Skeletal muscle satellite cell (primary cell): ENCODE data around the gene SLN.

ENCODE experiments used
- H3K27me3 ChIP-seq: 2 replicates; pipeline ENCODE4 v1.7.0; 2013; ENCODE audit warnings: low read length; ENCODE audit not compliant: control insufficient read depth, insufficient read depth
- H3K36me3 ChIP-seq: 2 replicates; pipeline ENCODE4 v1.7.0; 2013; ENCODE audit warnings: mild to moderate bottlenecking, control low read depth, low read length; ENCODE audit not compliant: insufficient read depth
- H3K4me1 ChIP-seq: 2 replicates; pipeline ENCODE4 v1.7.0; 2013; ENCODE audit warnings: low read length; ENCODE audit not compliant: control insufficient read depth, insufficient read depth
- H3K4me2 ChIP-seq: 2 replicates; pipeline ENCODE4 v1.7.0; 2013; ENCODE audit warnings: mild to moderate bottlenecking, low read length
- H3K4me3 ChIP-seq: 2 replicates; pipeline ENCODE4 v1.7.0; 2013; ENCODE audit warnings: low read length
- H3K9ac ChIP-seq: 2 replicates; pipeline ENCODE4 v1.7.0; 2013; ENCODE audit warnings: mild to moderate bottlenecking, low read depth, low read length, moderate library complexity
- H3K9me3 ChIP-seq: replicated peaks from 2 replicates; pipeline ENCODE4 v1.7.0; 2013; ENCODE audit warnings: mild to moderate bottlenecking, control low read depth, low read length

SLN gene

GRCh38 chr11:107699371-107700285 is 12.2 kb downstream of the SLN start:
- Histone ChIP-seq H3K9ac (no peak overlapping the region), H3K36me3 (no peaks in the 10 kb centered on the region), H3K4me1 (peaks cover 26% of the 10 kb centered on the region), H3K9me3 (no peaks in the 10 kb centered on the region), H3K4me2 (no peak overlapping the region), H3K4me3 (no peak overlapping the region), H3K27me3 (no peaks in the 10 kb centered on the region)

- Histone ChIP-seq H3K4me2 (no peak overlapping the region), H3K27me3 (no peaks in the 10 kb centered on the region), H3K9me3 (no peaks in the 10 kb centered on the region), H3K4me1 (peaks cover 20% of the 10 kb centered on the region), H3K36me3 (no peaks in the 10 kb centered on the region), H3K9ac (no peak overlapping the region), H3K4me3 (no peak overlapping the region)
These were observed 14.6 kb downstream of the SLN start for GRCh38 chr11:107697291-107697690.

- H3K4me3 ChIP-seq = no peak overlapping the region
- peak overlapping the region; percentile 59 for H3K9ac ChIP-seq
- H3K9me3 ChIP-seq = no peaks in the 10 kb centered on the region
- peak overlapping the region; percentile 47 for H3K4me2 ChIP-seq
- H3K27me3 ChIP-seq = no peaks in the 10 kb centered on the region
- no peaks in the 10 kb centered on the region for H3K36me3 ChIP-seq
- peaks cover 25% of the 10 kb centered on the region for H3K4me1 ChIP-seq
These were observed 15.7 kb downstream of the SLN start for GRCh38 chr11:107696140-107696539.

GRCh38 chr11:107695446-107695845 is 16.4 kb downstream of the SLN start:
- Histone ChIP-seq H3K36me3 (no peaks in the 10 kb centered on the region), H3K4me3 (no peak overlapping the region), H3K4me2 (peak overlapping the region; percentile 47), H3K9me3 (no peaks in the 10 kb centered on the region), H3K4me1 (peaks cover 32% of the 10 kb centered on the region), H3K27me3 (no peaks in the 10 kb centered on the region), H3K9ac (peak overlapping the region; percentile 49)

GRCh38 chr11:107691000-107691750 is 20.7 kb downstream of the SLN start:
- Histone ChIP-seq H3K9me3 (no peaks in the 10 kb centered on the region), H3K4me3 (no peak overlapping the region), H3K9ac (peak overlapping the region; percentile 4)

GRCh38 chr11:107689317-107690202 is 22.3 kb downstream of the SLN start:
- Histone ChIP-seq H3K4me1 (peaks cover 15% of the 10 kb centered on the region), H3K36me3 (no peaks in the 10 kb centered on the region), H3K9me3 (no peaks in the 10 kb centered on the region), H3K4me2 (peak overlapping the region; percentile 51), H3K27me3 (no peaks in the 10 kb centered on the region), H3K9ac (no peak overlapping the region), H3K4me3 (no peak overlapping the region)

More at GRCh38 chr11:107691000-107691750, 20.7 kb downstream of the SLN start:
- Histone ChIP-seq H3K36me3 (no peaks in the 10 kb centered on the region), H3K4me1 (peaks cover 25% of the 10 kb centered on the region), H3K4me2 (peak overlapping the region; percentile 51), H3K27me3 (no peaks in the 10 kb centered on the region)

- Histone ChIP-seq H3K36me3 (no peaks in the 10 kb centered on the region), H3K9me3 (no peaks in the 10 kb centered on the region), H3K4me1 (peaks cover 15% of the 10 kb centered on the region), H3K27me3 (no peaks in the 10 kb centered on the region), H3K9ac (no peak overlapping the region), H3K4me2 (no peak overlapping the region), H3K4me3 (no peak overlapping the region)
These were observed 23.4 kb downstream of the SLN start for GRCh38 chr11:107688322-107688918.

- Histone ChIP-seq H3K36me3 (no peaks in the 10 kb centered on the region), H3K4me2 (no peak overlapping the region), H3K9me3 (no peaks in the 10 kb centered on the region), H3K27me3 (no peaks in the 10 kb centered on the region), H3K9ac (no peak overlapping the region), H3K4me1 (no peaks in the 10 kb centered on the region), H3K4me3 (no peak overlapping the region)
These were observed 28.0 kb downstream of the SLN start for GRCh38 chr11:107683807-107684206.

- no peaks in the 10 kb centered on the region for H3K4me1 ChIP-seq
- H3K27me3 ChIP-seq = no peaks in the 10 kb centered on the region
- no peak overlapping the region for H3K4me2 ChIP-seq
- no peaks in the 10 kb centered on the region for H3K9me3 ChIP-seq
- H3K9ac ChIP-seq = no peak overlapping the region
- H3K4me3 ChIP-seq = no peak overlapping the region
- H3K36me3 ChIP-seq = no peaks in the 10 kb centered on the region
These were observed 28.8 kb downstream of the SLN start for GRCh38 chr11:107683061-107683460.

- no peak overlapping the region for H3K9ac ChIP-seq
- H3K4me2 ChIP-seq = no peak overlapping the region
- H3K9me3 ChIP-seq = no peaks in the 10 kb centered on the region
- H3K4me1 ChIP-seq = no peaks in the 10 kb centered on the region
- H3K36me3 ChIP-seq = no peaks in the 10 kb centered on the region
- no peak overlapping the region for H3K4me3 ChIP-seq
- no peaks in the 10 kb centered on the region for H3K27me3 ChIP-seq
These were observed 29.3 kb downstream of the SLN start for GRCh38 chr11:107682572-107682971.

- no peaks in the 10 kb centered on the region for H3K36me3 ChIP-seq
- H3K4me3 ChIP-seq = no peak overlapping the region
- H3K9me3 ChIP-seq = no peaks in the 10 kb centered on the region
- H3K4me1 ChIP-seq = no peaks in the 10 kb centered on the region
- H3K9ac ChIP-seq = no peak overlapping the region
- no peaks in the 10 kb centered on the region for H3K27me3 ChIP-seq
- H3K4me2 ChIP-seq = no peak overlapping the region
These were observed 29.7 kb downstream of the SLN start for GRCh38 chr11:107682171-107682570.
